Measurements from ENCODE around the gene OPN1MW.
"Not testable (repeated sequence)": the region's sequence is repeated elsewhere in the genome, so short reads cannot be mapped to it uniquely, and the experiment has no call there.

The OPN1MW gene

GRCh38 chrX:154209670-154210418, 27.4 kb downstream of the OPN1MW start:
- H3K4me3 ChIP-seq (ENCODE audit: low read length); H3K27ac ChIP-seq (ENCODE audit: low read length); H3K9me3 ChIP-seq (ENCODE audit: control insufficient read depth, insufficient read depth, low read length); H3K4me1 ChIP-seq (ENCODE audit: control insufficient read depth, insufficient read depth, low read length); H3K27me3 ChIP-seq (ENCODE audit: control insufficient read depth, insufficient read depth, low read length); H3K36me3 ChIP-seq (ENCODE audit: control insufficient read depth, insufficient read depth, low read length); DNase-seq (ENCODE audit: low read depth, low spot score): not testable (repeated sequence)
- WGBS (ENCODE audit: insufficient coverage, insufficient read length) = no CpG with 5 or more reads among the region's 21 CpGs

DNA sequence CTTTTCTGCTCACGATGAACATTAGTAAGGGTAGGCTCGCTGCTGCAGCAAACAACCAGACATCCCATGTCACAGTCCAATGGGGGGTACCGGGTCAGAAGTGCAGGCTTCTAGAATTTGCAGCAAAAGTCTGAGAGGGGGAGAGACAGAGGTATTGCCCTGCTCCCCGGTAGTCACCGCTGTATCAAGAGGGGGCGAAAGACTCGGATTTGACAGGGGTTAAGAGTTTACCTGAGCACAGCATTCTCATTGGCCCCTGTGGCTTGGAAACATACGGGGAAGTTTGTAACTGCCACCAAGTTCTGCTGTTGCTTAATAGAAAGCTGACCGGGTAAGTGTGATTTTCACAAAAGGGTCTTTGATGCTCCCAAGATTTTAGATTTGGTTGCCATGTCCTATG, 28.7 kb downstream of the OPN1MW start:
- not testable (repeated sequence) for H3K9me3 ChIP-seq (ENCODE audit: control insufficient read depth, insufficient read depth, low read length); H3K36me3 ChIP-seq (ENCODE audit: control insufficient read depth, insufficient read depth, low read length); H3K27ac ChIP-seq (ENCODE audit: low read length); H3K4me1 ChIP-seq (ENCODE audit: control insufficient read depth, insufficient read depth, low read length); DNase-seq (ENCODE audit: low read depth, low spot score); H3K4me3 ChIP-seq (ENCODE audit: low read length); H3K27me3 ChIP-seq (ENCODE audit: control insufficient read depth, insufficient read depth, low read length)
- WGBS (ENCODE audit: insufficient coverage, insufficient read length) = no CpG with 5 or more reads among the region's 9 CpGs

- not testable (repeated sequence) for H3K9me3 ChIP-seq (ENCODE audit: control insufficient read depth, insufficient read depth, low read length); H3K27ac ChIP-seq (ENCODE audit: low read length); H3K4me1 ChIP-seq (ENCODE audit: control insufficient read depth, insufficient read depth, low read length); H3K27me3 ChIP-seq (ENCODE audit: control insufficient read depth, insufficient read depth, low read length); H3K4me3 ChIP-seq (ENCODE audit: low read length); H3K36me3 ChIP-seq (ENCODE audit: control insufficient read depth, insufficient read depth, low read length); DNase-seq (ENCODE audit: low read depth, low spot score)
- no CpG with 5 or more reads among the region's 10 CpGs for WGBS (ENCODE audit: insufficient coverage, insufficient read length)
These were observed 29.1 kb downstream of the OPN1MW start for GRCh38 chrX:154211499-154211898.

GRCh38 chrX:154219456-154219855, 37.1 kb downstream of the OPN1MW start, which contains the start of gene OPN1MW2:
TSS of gene OPN1MW2 (plus strand) at chrX:154219756. CDS start at chrX:154219816, 60 bp downstream.
- H3K27ac ChIP-seq (ENCODE audit: low read length); H3K27me3 ChIP-seq (ENCODE audit: control insufficient read depth, insufficient read depth, low read length); H3K36me3 ChIP-seq (ENCODE audit: control insufficient read depth, insufficient read depth, low read length); DNase-seq (ENCODE audit: low read depth, low spot score); H3K4me3 ChIP-seq (ENCODE audit: low read length); H3K9me3 ChIP-seq (ENCODE audit: control insufficient read depth, insufficient read depth, low read length); H3K4me1 ChIP-seq (ENCODE audit: control insufficient read depth, insufficient read depth, low read length): not testable (repeated sequence)
- WGBS (ENCODE audit: insufficient coverage, insufficient read length) = no CpG with 5 or more reads among the region's 16 CpGs

GRCh38 chrX:154225292-154225691, 42.9 kb downstream of the OPN1MW start:
- not testable (repeated sequence) for H3K36me3 ChIP-seq (ENCODE audit: control insufficient read depth, insufficient read depth, low read length); H3K27ac ChIP-seq (ENCODE audit: low read length); H3K27me3 ChIP-seq (ENCODE audit: control insufficient read depth, insufficient read depth, low read length); H3K9me3 ChIP-seq (ENCODE audit: control insufficient read depth, insufficient read depth, low read length); DNase-seq (ENCODE audit: low read depth, low spot score); H3K4me1 ChIP-seq (ENCODE audit: control insufficient read depth, insufficient read depth, low read length); H3K4me3 ChIP-seq (ENCODE audit: low read length)
- WGBS (ENCODE audit: insufficient coverage, insufficient read length) = no CpG with 5 or more reads among the region's 6 CpGs

DNA sequence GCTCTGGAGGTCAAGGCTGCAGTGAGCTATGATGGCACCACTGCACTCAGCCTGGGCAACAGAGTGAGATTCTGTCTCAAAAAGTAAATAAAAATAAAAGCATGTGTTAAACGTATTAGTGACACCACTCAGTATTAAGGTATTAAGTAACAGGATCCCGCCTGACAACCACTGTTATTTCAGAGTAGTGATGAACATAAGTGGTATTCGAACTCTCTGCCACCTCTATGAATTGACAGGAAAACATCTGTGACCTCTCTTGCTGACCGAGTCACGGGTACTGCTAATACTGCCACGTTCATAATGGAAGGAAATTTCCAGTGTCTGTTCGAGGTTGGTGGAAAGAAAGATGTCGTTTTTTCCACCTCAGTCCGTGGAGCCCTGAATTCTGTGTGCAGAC, 44.3 kb downstream of the OPN1MW start:
- DNase-seq (ENCODE audit: low read depth, low spot score); H3K27ac ChIP-seq (ENCODE audit: low read length); H3K36me3 ChIP-seq (ENCODE audit: control insufficient read depth, insufficient read depth, low read length); H3K4me1 ChIP-seq (ENCODE audit: control insufficient read depth, insufficient read depth, low read length); H3K4me3 ChIP-seq (ENCODE audit: low read length); H3K9me3 ChIP-seq (ENCODE audit: control insufficient read depth, insufficient read depth, low read length); H3K27me3 ChIP-seq (ENCODE audit: control insufficient read depth, insufficient read depth, low read length): not testable (repeated sequence)
- no CpG with 5 or more reads among the region's 9 CpGs for WGBS (ENCODE audit: insufficient coverage, insufficient read length)

DNA sequence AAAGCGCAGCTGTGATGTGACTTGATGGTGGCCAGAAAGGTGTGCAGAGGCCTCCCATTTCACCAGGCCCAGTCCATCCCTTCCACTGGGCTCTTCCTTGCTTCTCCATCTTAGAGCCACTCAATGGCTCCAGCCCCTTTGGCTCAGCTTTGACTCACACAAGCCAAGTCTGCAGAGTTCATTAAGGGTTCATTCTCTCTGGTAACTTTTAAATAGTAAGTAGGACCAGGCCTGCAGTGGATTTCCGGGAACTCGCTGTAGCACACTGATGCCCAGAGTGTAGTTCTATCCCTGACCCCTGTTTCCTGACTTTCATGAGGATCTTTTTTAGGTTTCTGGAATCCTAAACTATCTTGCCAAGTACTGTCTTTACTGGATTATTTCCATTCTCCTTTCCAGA, 49.0 kb downstream of the OPN1MW start:
- H3K9me3 ChIP-seq (ENCODE audit: control insufficient read depth, insufficient read depth, low read length); DNase-seq (ENCODE audit: low read depth, low spot score); H3K36me3 ChIP-seq (ENCODE audit: control insufficient read depth, insufficient read depth, low read length); H3K27me3 ChIP-seq (ENCODE audit: control insufficient read depth, insufficient read depth, low read length); H3K4me3 ChIP-seq (ENCODE audit: low read length); H3K4me1 ChIP-seq (ENCODE audit: control insufficient read depth, insufficient read depth, low read length); H3K27ac ChIP-seq (ENCODE audit: low read length): not testable (repeated sequence)
- WGBS (ENCODE audit: insufficient coverage, insufficient read length) = no CpG with 5 or more reads among the region's 3 CpGs

- not testable (repeated sequence) for DNase-seq (ENCODE audit: low read depth, low spot score); H3K36me3 ChIP-seq (ENCODE audit: control insufficient read depth, insufficient read depth, low read length); H3K27me3 ChIP-seq (ENCODE audit: control insufficient read depth, insufficient read depth, low read length); H3K9me3 ChIP-seq (ENCODE audit: control insufficient read depth, insufficient read depth, low read length); H3K27ac ChIP-seq (ENCODE audit: low read length); H3K4me1 ChIP-seq (ENCODE audit: control insufficient read depth, insufficient read depth, low read length); H3K4me3 ChIP-seq (ENCODE audit: low read length)
- WGBS (ENCODE audit: insufficient coverage, insufficient read length) = no CpG with 5 or more reads among the region's 16 CpGs
These were observed 51.2 kb downstream of the OPN1MW start for GRCh38 chrX:154233620-154234019.

DNA sequence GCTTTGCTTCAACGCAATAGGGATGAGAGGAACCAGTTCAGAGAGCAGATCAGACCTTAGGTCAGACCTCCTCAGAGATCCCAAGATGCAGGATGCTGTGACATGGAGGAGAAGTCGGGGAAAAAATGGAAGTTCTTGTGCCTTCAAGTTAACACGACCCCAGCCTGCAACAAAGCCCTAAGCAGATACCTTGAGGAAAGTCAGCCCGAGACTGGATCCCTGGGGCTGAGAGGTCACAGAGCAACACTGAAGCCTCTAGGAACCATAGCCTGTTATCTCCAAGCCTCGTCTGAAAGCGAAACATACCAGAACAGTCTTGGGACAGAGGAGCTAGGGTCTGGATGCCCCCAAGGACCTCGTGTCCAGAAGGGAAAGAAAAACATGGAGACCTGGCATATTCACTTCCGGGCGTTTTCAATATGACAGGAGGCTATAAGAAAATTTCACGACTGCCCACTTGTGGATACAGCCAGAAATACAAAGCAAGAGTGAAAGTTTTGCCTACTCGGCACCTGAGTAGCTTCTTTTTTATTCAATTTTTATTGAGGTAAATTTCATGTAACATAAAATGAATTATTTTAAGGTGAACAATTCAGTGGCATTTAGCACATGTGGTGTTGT, 56.7 kb downstream of the OPN1MW start:
- H3K4me3 ChIP-seq (ENCODE audit: low read length); H3K36me3 ChIP-seq (ENCODE audit: control insufficient read depth, insufficient read depth, low read length); DNase-seq (ENCODE audit: low read depth, low spot score); H3K27me3 ChIP-seq (ENCODE audit: control insufficient read depth, insufficient read depth, low read length); H3K27ac ChIP-seq (ENCODE audit: low read length); H3K4me1 ChIP-seq (ENCODE audit: control insufficient read depth, insufficient read depth, low read length); H3K9me3 ChIP-seq (ENCODE audit: control insufficient read depth, insufficient read depth, low read length): not testable (repeated sequence)
- no CpG with 5 or more reads among the region's 11 CpGs for WGBS (ENCODE audit: insufficient coverage, insufficient read length)

DNA sequence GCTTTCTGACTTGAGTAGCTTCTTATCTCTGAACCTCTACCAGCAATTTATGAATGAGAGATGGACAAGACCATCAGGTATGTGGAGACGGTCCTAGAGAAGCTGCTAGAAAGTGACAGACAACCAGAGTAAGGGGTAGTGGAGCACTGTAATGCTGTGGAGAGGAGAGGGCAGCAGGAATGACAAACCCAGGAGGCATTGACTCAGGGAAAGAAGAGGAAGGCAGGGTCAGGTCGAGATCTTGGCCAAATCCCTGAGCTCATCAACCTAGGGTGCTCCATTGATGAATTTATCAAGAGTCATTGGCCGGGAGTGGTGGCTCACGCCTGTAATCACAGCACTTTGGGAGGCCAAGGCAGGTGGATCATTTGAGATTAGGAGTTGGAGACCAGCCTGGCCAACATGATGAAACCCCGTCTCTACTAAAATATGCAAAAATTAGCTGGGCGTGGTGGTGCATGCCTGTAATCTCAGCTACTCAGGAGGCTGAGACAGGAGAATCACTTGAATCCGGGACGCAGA, 57.6 kb downstream of the OPN1MW start:
- H3K4me1 ChIP-seq (ENCODE audit: control insufficient read depth, insufficient read depth, low read length); DNase-seq (ENCODE audit: low read depth, low spot score); H3K27me3 ChIP-seq (ENCODE audit: control insufficient read depth, insufficient read depth, low read length); H3K36me3 ChIP-seq (ENCODE audit: control insufficient read depth, insufficient read depth, low read length); H3K4me3 ChIP-seq (ENCODE audit: low read length); H3K9me3 ChIP-seq (ENCODE audit: control insufficient read depth, insufficient read depth, low read length); H3K27ac ChIP-seq (ENCODE audit: low read length): not testable (repeated sequence)
- no CpG with 5 or more reads among the region's 8 CpGs for WGBS (ENCODE audit: insufficient coverage, insufficient read length)
